Liver (tissue), 9 donors: ENCODE measurements around the gene XRRA1. TPM values are rescaled to one million over a fixed set of nuclear protein-coding genes. Genes with fewer than 3 reads are reported as not detected.

Experiments
- DNase-seq: peaks from one replicate; pipeline ENCODE4 v3.0.0-alpha.2; 2017; ENCODE audit warnings: low spot score
- H3K27ac ChIP-seq, 2 donors: one replicate each; pipeline ENCODE4 v1.7.0; 2013; ENCODE audit warnings: inconsistent platforms in 2 of 2, low read length in 2 of 2, control low read depth in 1 of 2, low read depth in 1 of 2, mild to moderate bottlenecking in 1 of 2
- H3K27me3 ChIP-seq, 4 donors: one replicate each; pipeline versions ENCODE4 v1.6.1 to v1.7.0; 2013; ENCODE audit warnings: low read length in 3 of 4, inconsistent platforms in 1 of 4, mild to moderate bottlenecking in 1 of 4, moderate library complexity in 1 of 4; ENCODE audit not compliant: control insufficient read depth in 4 of 4, insufficient read depth in 4 of 4
- H3K36me3 ChIP-seq, 4 donors: one replicate each; pipeline versions ENCODE4 v1.6.1 to v1.7.0; 2013; ENCODE audit warnings: low read length in 3 of 4, mild to moderate bottlenecking in 3 of 4, low read depth in 1 of 4, moderate library complexity in 1 of 4; ENCODE audit not compliant: control insufficient read depth in 4 of 4, insufficient read depth in 3 of 4
- H3K4me1 ChIP-seq, 4 donors: one replicate each; pipeline versions ENCODE4 v1.6.1 to v1.7.0; 2013; ENCODE audit warnings: low read length in 3 of 4, mild to moderate bottlenecking in 3 of 4, moderate library complexity in 1 of 4; ENCODE audit not compliant: control insufficient read depth in 4 of 4, insufficient read depth in 4 of 4
- H3K4me3 ChIP-seq, 3 donors: one replicate each; pipeline versions ENCODE4 v1.6.1 to v1.7.0; 2013; ENCODE audit warnings: low read length in 3 of 3, control low read depth in 1 of 3, low read depth in 1 of 3, mild to moderate bottlenecking in 1 of 3
- H3K9ac ChIP-seq, 2 donors: one replicate each; pipeline ENCODE4 v1.7.0; 2013; ENCODE audit warnings: low read length in 2 of 2, mild to moderate bottlenecking in 2 of 2, moderate library complexity in 2 of 2, control low read depth in 1 of 2, low read depth in 1 of 2
- H3K9me3 ChIP-seq, 4 donors: one replicate each; pipeline versions ENCODE4 v1.6.1 to v1.7.0; 2013; ENCODE audit warnings: low read length in 3 of 4; ENCODE audit not compliant: control insufficient read depth in 4 of 4
- CTCF ChIP-seq: fragments of 150-350 bp; IDR thresholded peaks from 2 replicates; pipeline ENCODE4 v1.5.1; 2017; ENCODE audit warnings: improper control_type of control experiment, low read depth, low read length; ENCODE audit not compliant: missing input control
- EGR1 ChIP-seq, 2 donors: IDR thresholded peaks; 2 replicates each; pipeline ENCODE4 v1.6.1; 2016 to 2018; ENCODE audit warnings: antibody characterized with exemption in 2 of 2, low read depth in 2 of 2
- FOXA1 ChIP-seq: IDR thresholded peaks from 2 replicates; pipeline ENCODE4 v1.6.1; 2016; ENCODE audit warnings: antibody characterized with exemption
- FOXA2 ChIP-seq: IDR thresholded peaks from 2 replicates; pipeline ENCODE4 v1.6.1; 2016; ENCODE audit warnings: antibody characterized with exemption
- GABPA ChIP-seq, 2 donors: IDR thresholded peaks in 1 of 2; conservative IDR thresholded peaks in 1 of 2; 2 replicates each; pipeline ENCODE4 v1.6.1; 2016; ENCODE audit warnings: antibody characterized with exemption in 2 of 2, mild to moderate bottlenecking in 1 of 2, moderate library complexity in 1 of 2
- HNF4A ChIP-seq, 2 donors: conservative IDR thresholded peaks; 2 replicates each; pipeline ENCODE4 v1.6.1; 2016; ENCODE audit warnings: antibody characterized with exemption in 2 of 2, mild to moderate bottlenecking in 2 of 2
- NR2F2 ChIP-seq: IDR thresholded peaks from 2 replicates; pipeline ENCODE4 v1.6.1; 2016; ENCODE audit warnings: antibody characterized with exemption
- RAD21 ChIP-seq, 2 donors: IDR thresholded peaks; 2 replicates each; pipeline ENCODE4 v1.6.1; 2016; ENCODE audit warnings: antibody characterized with exemption in 2 of 2, mild to moderate bottlenecking in 2 of 2
- RXRA ChIP-seq, 2 donors: IDR thresholded peaks; 2 replicates each; pipeline ENCODE4 v1.6.1; 2017 to 2018; ENCODE audit warnings: antibody characterized with exemption in 2 of 2, mild to moderate bottlenecking in 1 of 2
- SP1 ChIP-seq: IDR thresholded peaks from 2 replicates; pipeline ENCODE4 v1.6.1; 2018; ENCODE audit warnings: antibody characterized with exemption, mild to moderate bottlenecking
- TAF1 ChIP-seq: conservative IDR thresholded peaks from 2 replicates; pipeline ENCODE4 v1.6.1; 2016; ENCODE audit warnings: antibody characterized with exemption, mild to moderate bottlenecking
- YY1 ChIP-seq: IDR thresholded peaks from 2 replicates; pipeline ENCODE4 v1.6.1; 2016; ENCODE audit warnings: antibody characterized with exemption, mild to moderate bottlenecking
- ZBTB33 ChIP-seq: IDR thresholded peaks from 2 replicates; pipeline ENCODE4 v1.6.1; 2016; ENCODE audit warnings: antibody characterized with exemption
- WGBS: extraction: QIAGEN DNeasy Blood & Tissue Kit; methylation state at CpG from one replicate; pipeline ENCODE4 v1.1.7; 2013; 5-methylcytosine and 5-hydroxymethylcytosine counted together
- polyA plus RNA-seq, 2 donors: library from polyadenylated mRNA; stranded (reverse) in 1 of 2; unstranded in 1 of 2; fragments of 200-250 nt in 1 of 2; fragments of >200 nt in 1 of 2; fragmentation: Nextera tagmentation in 1 of 2; extraction: Ambion mirVana in 1 of 2; gene quantifications; one replicate each; pipeline versions ENCODE4 v1.2.1 to v1.2.3, GENCODE V29; 2013 to 2015
- total RNA-seq, 2 donors: library from RNA; depleted of rRNA; stranded (reverse); fragments of >200 nt; gene quantifications; one replicate each; pipeline ENCODE4 v1.2.3, GENCODE V29; 2014
- TF ChIP-seq, protein P1 (sequence below): IDR thresholded peaks from 2 replicates; pipeline ENCODE4 v1.6.1; 2016; ENCODE audit warnings: antibody characterized with exemption, mild to moderate bottlenecking
- TF ChIP-seq, protein P2 (sequence below): IDR thresholded peaks from 2 replicates; pipeline ENCODE4 v1.6.1; 2016; ENCODE audit warnings: antibody characterized with exemption
- donor health status: healthy.
- donor health status: healthy.
- donor health status: healthy.
- donor health status: healthy.
- donor health status: healthy.

XRRA1 gene
- total and polyA plus RNA-seq, 4 donors = 3.8 to 11.6 (median 5.6) TPM

DNA sequence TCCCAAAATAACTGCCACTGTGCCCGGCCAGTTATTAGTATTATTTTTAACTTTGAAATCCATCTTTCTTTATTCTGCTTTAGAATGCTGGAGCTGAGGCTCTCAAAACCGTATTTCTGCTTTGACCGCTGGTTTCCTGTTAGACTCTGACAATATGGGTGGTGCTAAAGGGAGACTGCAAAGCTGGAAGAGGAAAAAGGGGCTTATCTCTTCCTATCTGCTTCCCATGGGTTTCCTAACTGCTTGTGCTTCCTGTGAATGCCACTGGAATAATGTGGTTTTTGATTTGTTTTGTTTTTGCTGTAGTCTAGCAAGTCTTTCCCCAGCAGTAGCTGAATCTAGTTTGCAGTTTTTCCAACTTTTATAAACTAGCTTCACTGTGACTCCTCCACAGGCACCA, 43.6 kb downstream of the XRRA1 start:
- Histone ChIP-seq H3K27ac (no peak overlapping the region), H3K36me3 (peaks cover 2 to 14% (median 7%) of the 10 kb centered on the region in 4 donors), H3K9ac (no peak overlapping the region), H3K4me3 (no peak overlapping the region), H3K9me3 (peaks cover 0 to 9% (median 3%) of the 10 kb centered on the region in 4 donors), H3K27me3 (no peaks in the 10 kb centered on the region), H3K4me1 (no peaks in the 10 kb centered on the region)
- TF ChIP-seq ZBTB33 (no peak), SP1 (no peak), FOXA2 (no peak), HNF4A (conservative IDR thresholded peaks at IDR 0.05) (no peak), NR2F2 (no peak), CTCF (no peak), EGR1 (IDR thresholded peaks at IDR 0.05; ENCODE audit: low read depth in 2 of 2) (no peak), GABPA (IDR thresholded peaks at IDR 0.05 in 1 of 2, conservative IDR thresholded peaks at IDR 0.05 in 1 of 2) (no peak), TAF1 (no peak), RAD21 (IDR thresholded peaks at IDR 0.05) (no peak)
- TF ChIP-seq, protein P1, sequence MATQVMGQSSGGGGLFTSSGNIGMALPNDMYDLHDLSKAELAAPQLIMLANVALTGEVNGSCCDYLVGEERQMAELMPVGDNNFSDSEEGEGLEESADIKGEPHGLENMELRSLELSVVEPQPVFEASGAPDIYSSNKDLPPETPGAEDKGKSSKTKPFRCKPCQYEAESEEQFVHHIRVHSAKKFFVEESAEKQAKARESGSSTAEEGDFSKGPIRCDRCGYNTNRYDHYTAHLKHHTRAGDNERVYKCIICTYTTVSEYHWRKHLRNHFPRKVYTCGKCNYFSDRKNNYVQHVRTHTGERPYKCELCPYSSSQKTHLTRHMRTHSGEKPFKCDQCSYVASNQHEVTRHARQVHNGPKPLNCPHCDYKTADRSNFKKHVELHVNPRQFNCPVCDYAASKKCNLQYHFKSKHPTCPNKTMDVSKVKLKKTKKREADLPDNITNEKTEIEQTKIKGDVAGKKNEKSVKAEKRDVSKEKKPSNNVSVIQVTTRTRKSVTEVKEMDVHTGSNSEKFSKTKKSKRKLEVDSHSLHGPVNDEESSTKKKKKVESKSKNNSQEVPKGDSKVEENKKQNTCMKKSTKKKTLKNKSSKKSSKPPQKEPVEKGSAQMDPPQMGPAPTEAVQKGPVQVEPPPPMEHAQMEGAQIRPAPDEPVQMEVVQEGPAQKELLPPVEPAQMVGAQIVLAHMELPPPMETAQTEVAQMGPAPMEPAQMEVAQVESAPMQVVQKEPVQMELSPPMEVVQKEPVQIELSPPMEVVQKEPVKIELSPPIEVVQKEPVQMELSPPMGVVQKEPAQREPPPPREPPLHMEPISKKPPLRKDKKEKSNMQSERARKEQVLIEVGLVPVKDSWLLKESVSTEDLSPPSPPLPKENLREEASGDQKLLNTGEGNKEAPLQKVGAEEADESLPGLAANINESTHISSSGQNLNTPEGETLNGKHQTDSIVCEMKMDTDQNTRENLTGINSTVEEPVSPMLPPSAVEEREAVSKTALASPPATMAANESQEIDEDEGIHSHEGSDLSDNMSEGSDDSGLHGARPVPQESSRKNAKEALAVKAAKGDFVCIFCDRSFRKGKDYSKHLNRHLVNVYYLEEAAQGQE = no peak
- no peak for DNase-seq
- 74% methylated on average over 3 of the region's 3 CpGs for WGBS

DNA sequence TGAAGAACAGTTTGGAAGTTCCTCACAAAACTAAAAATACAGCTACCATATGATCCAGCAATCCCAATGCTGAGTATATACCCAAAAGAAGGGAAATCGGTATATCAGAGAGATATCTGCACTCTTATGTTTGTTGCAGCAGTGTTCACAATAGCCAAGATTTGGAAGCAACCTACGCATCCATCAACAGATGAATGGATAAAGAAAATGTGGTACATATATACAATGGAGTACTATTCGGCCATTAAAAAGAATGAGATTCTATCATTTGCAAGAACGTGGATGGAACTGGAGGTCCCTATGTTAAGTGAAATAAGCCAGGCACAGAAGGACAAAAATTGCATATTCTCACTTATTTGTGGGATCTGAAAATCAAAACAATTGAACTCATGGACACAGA, 46.5 kb downstream of the XRRA1 start:
- Histone ChIP-seq H3K4me3 (no peak overlapping the region), H3K27me3 (no peaks in the 10 kb centered on the region), H3K9ac (no peak overlapping the region), H3K27ac (no peak overlapping the region), H3K36me3 (peaks cover 0 to 8% (median 5%) of the 10 kb centered on the region in 4 donors), H3K4me1 (no peaks in the 10 kb centered on the region), H3K9me3 (peaks cover 0 to 9% (median 3%) of the 10 kb centered on the region in 4 donors)
- WGBS = 98% methylated on average over 4 of the region's 4 CpGs
- no peak for DNase-seq
- TF ChIP-seq, protein P1 = no peak
- no peak for TF ChIP-seq GABPA (IDR thresholded peaks at IDR 0.05 in 1 of 2, conservative IDR thresholded peaks at IDR 0.05 in 1 of 2)
- TF ChIP-seq RXRA (IDR thresholded peaks at IDR 0.05) = no peak
- no peak for TF ChIP-seq YY1
- no peak for TF ChIP-seq TAF1
- no peak for TF ChIP-seq FOXA1
- TF ChIP-seq CTCF = no peak
- TF ChIP-seq RAD21 (IDR thresholded peaks at IDR 0.05) = no peak
- TF ChIP-seq, protein P2, sequence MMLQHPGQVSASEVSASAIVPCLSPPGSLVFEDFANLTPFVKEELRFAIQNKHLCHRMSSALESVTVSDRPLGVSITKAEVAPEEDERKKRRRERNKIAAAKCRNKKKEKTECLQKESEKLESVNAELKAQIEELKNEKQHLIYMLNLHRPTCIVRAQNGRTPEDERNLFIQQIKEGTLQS = no peak
- no peak for TF ChIP-seq ZBTB33
- no peak for TF ChIP-seq SP1
- no peak for TF ChIP-seq FOXA2
- TF ChIP-seq NR2F2 = no peak
